GM18870 (cell line): ENCODE measurements around the gene UBE2V1.
"Not testable (repeated sequence)": the region's sequence is repeated elsewhere in the genome, so short reads cannot be mapped to it uniquely, and the experiment has no call there.

Experiments
- ATAC-seq: cut with Tn5 transposase; IDR thresholded peaks from one replicate; pipeline ENCODE4 v1.9.1; 2021; ENCODE audit warnings: moderate library complexity; ENCODE audit not compliant: unreplicated experiment

Gene UBE2V1

GRCh38 chr20:50097843-50098242, 15.1 kb downstream of the UBE2V1 start:
- ATAC-seq, result no peak

GRCh38 chr20:50096237-50096636, 16.7 kb downstream of the UBE2V1 start:
- no peak for ATAC-seq

GRCh38 chr20:50095476-50096078, 17.4 kb downstream of the UBE2V1 start:
- ATAC-seq, result no peak

- ATAC-seq, result no peak
Observed at GRCh38 chr20:50094522-50094921, 18.4 kb downstream of the UBE2V1 start.

- no peak for ATAC-seq
Observed at GRCh38 chr20:50093240-50093639, 19.7 kb downstream of the UBE2V1 start.

GRCh38 chr20:50092436-50092835, 20.5 kb downstream of the UBE2V1 start:
- ATAC-seq, result no peak

GRCh38 chr20:50089787-50090177, 23.2 kb downstream of the UBE2V1 start:
- no peak for ATAC-seq

- ATAC-seq, result no peak
Observed at GRCh38 chr20:50089140-50089786, 23.7 kb downstream of the UBE2V1 start.

GRCh38 chr20:50088022-50088421, 24.9 kb downstream of the UBE2V1 start:
- ATAC-seq, result no peak

GRCh38 chr20:50085481-50086365, 27.2 kb downstream of the UBE2V1 start:
- ATAC-seq, result no peak

- ATAC-seq, result no peak
Observed at GRCh38 chr20:50085146-50085480, 27.8 kb downstream of the UBE2V1 start.

- ATAC-seq, result no peak
Observed at GRCh38 chr20:50083034-50083433, 29.9 kb downstream of the UBE2V1 start.

- not testable (repeated sequence) for ATAC-seq
Observed at GRCh38 chr20:50082056-50082455, 30.9 kb downstream of the UBE2V1 start.

- ATAC-seq, result no peak
Observed at GRCh38 chr20:50077818-50078601, 34.9 kb downstream of the UBE2V1 start.

- no peak for ATAC-seq
Observed at GRCh38 chr20:50073500-50073899, 39.5 kb downstream of the UBE2V1 start.

GRCh38 chr20:50071039-50071888, 41.7 kb downstream of the UBE2V1 start:
- ATAC-seq, result no peak

- ATAC-seq, result no peak
Observed at GRCh38 chr20:50070361-50070760, 42.6 kb downstream of the UBE2V1 start.

GRCh38 chr20:50068041-50068651, 44.8 kb downstream of the UBE2V1 start:
- no peak for ATAC-seq

- no peak for ATAC-seq
Observed at GRCh38 chr20:50067461-50067860, 45.5 kb downstream of the UBE2V1 start.

- no peak for ATAC-seq
Observed at GRCh38 chr20:50067018-50067417, 45.9 kb downstream of the UBE2V1 start.
